ENCODE results near the gene MRC1. TPM values are rescaled to one million over a fixed set of nuclear protein-coding genes. Genes with fewer than 3 reads are reported as not detected.

The MRC1 gene
- total RNA-seq, 1 donor from 2014 or later, result 0.07 TPM

GRCh38 chr10:17878896-17879295 is 69.7 kb downstream of the MRC1 start:
- FAIRE-seq (no peak), DNase-seq (ENCODE audit: low read depth) (no peak)
- H4K20me1 ChIP-seq (ENCODE audit: insufficient read depth, low read length), result no peaks in the 10 kb centered on the region
- no peaks in the 10 kb centered on the region for H3K36me3 ChIP-seq (ENCODE audit: insufficient read depth, low read length)
- no peaks in the 10 kb centered on the region for H3K9me3 Mint-ChIP-seq (ENCODE audit: unreplicated experiment)
- no peaks in the 10 kb centered on the region for H3K27me3 ChIP-seq (ENCODE audit: insufficient read depth, low read length)
- H3K4me1 ChIP-seq (ENCODE audit: insufficient read depth, low read length), result no peaks in the 10 kb centered on the region
- H2AFZ ChIP-seq (ENCODE audit: low read depth, low read length), result no peak overlapping the region
- no peak overlapping the region for H3K27ac ChIP-seq (ENCODE audit: low read depth, low read length)
- no peak overlapping the region for H3K4me2 ChIP-seq (ENCODE audit: low read length)
- H3K9ac ChIP-seq (ENCODE audit: low read length), result no peak overlapping the region
- H3K4me3 ChIP-seq (ENCODE audit: insufficient read depth, low read depth, low read length), result no peak overlapping the region
- H3K9me3 ChIP-seq (ENCODE audit: insufficient read depth, low read depth, low read length), result no peaks in the 10 kb centered on the region
- no peak for TF ChIP-seq CTCF (IDR thresholded peaks at IDR 0.05; ENCODE audit: insufficient read depth, low read depth, low read length)
- no peak for TF ChIP-seq EZH2 (IDR thresholded peaks at IDR 0.05; ENCODE audit: insufficient read depth, low read length)
- H3K27me3 Mint-ChIP-seq (ENCODE audit: low read depth, unreplicated experiment), result no peaks in the 10 kb centered on the region
- no peak overlapping the region for H3K4me3 Mint-ChIP-seq (ENCODE audit: unreplicated experiment)
- no peak overlapping the region for H3K27ac Mint-ChIP-seq (ENCODE audit: unreplicated experiment)
- H3K4me1 Mint-ChIP-seq (ENCODE audit: low read depth, unreplicated experiment), result no peaks in the 10 kb centered on the region
- H3K79me2 ChIP-seq (ENCODE audit: insufficient read depth, low read length), result no peaks in the 10 kb centered on the region
- no peaks in the 10 kb centered on the region for H3K36me3 Mint-ChIP-seq (ENCODE audit: low read depth, unreplicated experiment)

- H3K79me2 ChIP-seq (ENCODE audit: insufficient read depth, low read length), result no peaks in the 10 kb centered on the region
- FAIRE-seq (peak; percentile 72), DNase-seq (ENCODE audit: low read depth) (no peak)
- Mint-ChIP-seq H3K36me3 (ENCODE audit: low read depth, unreplicated experiment) (no peaks in the 10 kb centered on the region), H3K27ac (ENCODE audit: unreplicated experiment) (no peak overlapping the region), H3K27me3 (ENCODE audit: low read depth, unreplicated experiment) (no peaks in the 10 kb centered on the region), H3K4me1 (ENCODE audit: low read depth, unreplicated experiment) (no peaks in the 10 kb centered on the region), H3K9me3 (ENCODE audit: unreplicated experiment) (peaks cover 6% of the 10 kb centered on the region), H3K4me3 (ENCODE audit: unreplicated experiment) (no peak overlapping the region)
- H3K9ac ChIP-seq (ENCODE audit: low read length), result no peak overlapping the region
- TF ChIP-seq CTCF (IDR thresholded peaks at IDR 0.05; ENCODE audit: insufficient read depth, low read depth, low read length), result no peak
- H3K36me3 ChIP-seq (ENCODE audit: insufficient read depth, low read length), result no peaks in the 10 kb centered on the region
- no peak overlapping the region for H3K4me3 ChIP-seq (ENCODE audit: insufficient read depth, low read depth, low read length)
- no peaks in the 10 kb centered on the region for H4K20me1 ChIP-seq (ENCODE audit: insufficient read depth, low read length)
- H2AFZ ChIP-seq (ENCODE audit: low read depth, low read length), result no peak overlapping the region
- no peaks in the 10 kb centered on the region for H3K4me1 ChIP-seq (ENCODE audit: insufficient read depth, low read length)
- no peaks in the 10 kb centered on the region for H3K9me3 ChIP-seq (ENCODE audit: insufficient read depth, low read depth, low read length)
- no peak overlapping the region for H3K4me2 ChIP-seq (ENCODE audit: low read length)
- no peaks in the 10 kb centered on the region for H3K27me3 ChIP-seq (ENCODE audit: insufficient read depth, low read length)
- H3K27ac ChIP-seq (ENCODE audit: low read depth, low read length), result no peak overlapping the region
Measured at GRCh38 chr10:17880601-17881000, 71.5 kb downstream of the MRC1 start.

- peak; percentile 12 for DNase-seq (ENCODE audit: low read depth)
- Histone ChIP-seq H3K36me3 (ENCODE audit: insufficient read depth, low read length) (no peaks in the 10 kb centered on the region), H3K27me3 (ENCODE audit: insufficient read depth, low read length) (no peaks in the 10 kb centered on the region), H3K79me2 (ENCODE audit: insufficient read depth, low read length) (no peaks in the 10 kb centered on the region), H3K9me3 (ENCODE audit: insufficient read depth, low read depth, low read length) (no peaks in the 10 kb centered on the region), H4K20me1 (ENCODE audit: insufficient read depth, low read length) (no peaks in the 10 kb centered on the region), H2AFZ (ENCODE audit: low read depth, low read length) (no peak overlapping the region), H3K4me1 (ENCODE audit: insufficient read depth, low read length) (no peaks in the 10 kb centered on the region), H3K27ac (ENCODE audit: low read depth, low read length) (no peak overlapping the region), H3K4me2 (ENCODE audit: low read length) (no peak overlapping the region), H3K9ac (ENCODE audit: low read length) (no peak overlapping the region), H3K4me3 (ENCODE audit: insufficient read depth, low read depth, low read length) (no peak overlapping the region)
- no peak for FAIRE-seq
- Mint-ChIP-seq H3K27me3 (ENCODE audit: low read depth, unreplicated experiment) (no peaks in the 10 kb centered on the region), H3K9me3 (ENCODE audit: unreplicated experiment) (peaks cover 6% of the 10 kb centered on the region), H3K27ac (ENCODE audit: unreplicated experiment) (no peak overlapping the region), H3K4me3 (ENCODE audit: unreplicated experiment) (no peak overlapping the region), H3K36me3 (ENCODE audit: low read depth, unreplicated experiment) (no peaks in the 10 kb centered on the region), H3K4me1 (ENCODE audit: low read depth, unreplicated experiment) (no peaks in the 10 kb centered on the region)
- no peak for TF ChIP-seq EZH2 (IDR thresholded peaks at IDR 0.05; ENCODE audit: insufficient read depth, low read length)
- no peak for TF ChIP-seq CTCF (IDR thresholded peaks at IDR 0.05; ENCODE audit: insufficient read depth, low read depth, low read length)
Measured at GRCh38 chr10:17882557-17882956, 73.4 kb downstream of the MRC1 start.
